ENCODE results near the gene CACNG5.

CACNG5 gene

GRCh38 chr17:66834919-66835454 lies at the start of gene CACNG5:
TSS of gene CACNG5 (plus strand) at chr17:66835117. CDS start at chr17:66877333, 42,216 bp downstream.
- H3K27ac ChIP-seq, result no peak within 1 kb of the TSS
- H3K4me3 ChIP-seq, result no peak within 1 kb of the TSS

- Histone ChIP-seq H3K4me3 (no peak overlapping the region), H3K27ac (no peak overlapping the region)
These were observed 48.8 kb upstream of the CACNG5 start for GRCh38 chr17:66786107-66786506.

- H3K27ac ChIP-seq, result no peak overlapping the region
These were observed 47.0 kb upstream of the CACNG5 start for GRCh38 chr17:66787914-66788313.

GRCh38 chr17:66789093-66789492 lies 45.8 kb upstream of the CACNG5 start:
- Histone ChIP-seq H3K4me3 (no peak overlapping the region), H3K27ac (no peak overlapping the region)

More at GRCh38 chr17:66787914-66788313, 47.0 kb upstream of the CACNG5 start:
- no peak overlapping the region for H3K4me3 ChIP-seq

- Histone ChIP-seq H3K27ac (peak overlapping the region in 1 of 21 experiments; percentile 8), H3K4me3 (no peak overlapping the region)
These were observed 44.9 kb upstream of the CACNG5 start for GRCh38 chr17:66789961-66790437.

- Histone ChIP-seq H3K4me3 (no peak overlapping the region), H3K27ac (peak overlapping the region in 1 of 21 experiments; percentile 10)
These were observed 44.3 kb upstream of the CACNG5 start for GRCh38 chr17:66790501-66791061.

GRCh38 chr17:66791347-66791746 lies 43.6 kb upstream of the CACNG5 start:
- H3K4me3 ChIP-seq, result no peak overlapping the region
- peak overlapping the region in 3 of 21 experiments; percentile 10 to 17 (median 12) for H3K27ac ChIP-seq

GRCh38 chr17:66793814-66794213 lies 41.1 kb upstream of the CACNG5 start:
- no peak overlapping the region for H3K4me3 ChIP-seq
- H3K27ac ChIP-seq, result no peak overlapping the region

GRCh38 chr17:66795486-66795885 lies 39.4 kb upstream of the CACNG5 start:
- Histone ChIP-seq H3K4me3 (no peak overlapping the region), H3K27ac (no peak overlapping the region)

GRCh38 chr17:66799849-66800537 lies 34.9 kb upstream of the CACNG5 start:
- H3K4me3 ChIP-seq, result no peak overlapping the region
- H3K27ac ChIP-seq, result peak overlapping the region in 1 of 21 experiments; percentile 46

GRCh38 chr17:66803474-66803951 lies 31.4 kb upstream of the CACNG5 start:
- Histone ChIP-seq H3K4me3 (no peak overlapping the region), H3K27ac (no peak overlapping the region)

- no peak overlapping the region for H3K27ac ChIP-seq
- H3K4me3 ChIP-seq, result no peak overlapping the region
These were observed 29.4 kb upstream of the CACNG5 start for GRCh38 chr17:66805567-66805966.

GRCh38 chr17:66807182-66807581 lies 27.7 kb upstream of the CACNG5 start:
- Histone ChIP-seq H3K27ac (no peak overlapping the region), H3K4me3 (no peak overlapping the region)

GRCh38 chr17:66809408-66809807 lies 25.5 kb upstream of the CACNG5 start:
- Histone ChIP-seq H3K27ac (no peak overlapping the region), H3K4me3 (no peak overlapping the region)

GRCh38 chr17:66810951-66811682 lies 23.8 kb upstream of the CACNG5 start:
- no peak overlapping the region for H3K27ac ChIP-seq
- H3K4me3 ChIP-seq, result no peak overlapping the region

GRCh38 chr17:66811683-66812054 lies 23.2 kb upstream of the CACNG5 start:
- no peak overlapping the region for H3K4me3 ChIP-seq
- H3K27ac ChIP-seq, result no peak overlapping the region

- H3K4me3 ChIP-seq, result no peak overlapping the region
- H3K27ac ChIP-seq, result no peak overlapping the region
These were observed 22.3 kb upstream of the CACNG5 start for GRCh38 chr17:66812571-66812970.

GRCh38 chr17:66813296-66813695 lies 21.6 kb upstream of the CACNG5 start:
- Histone ChIP-seq H3K27ac (no peak overlapping the region), H3K4me3 (no peak overlapping the region)

GRCh38 chr17:66814026-66814425 lies 20.9 kb upstream of the CACNG5 start:
- no peak overlapping the region for H3K4me3 ChIP-seq
- H3K27ac ChIP-seq, result no peak overlapping the region

GRCh38 chr17:66814570-66814969 lies 20.3 kb upstream of the CACNG5 start:
- no peak overlapping the region for H3K27ac ChIP-seq
- no peak overlapping the region for H3K4me3 ChIP-seq

Measured in skin epidermis (tissue), 12 donors.